GM19035 (cell line): ENCODE results near the gene TMEM101.
"Not testable (repeated sequence)": the region's sequence is repeated elsewhere in the genome, so short reads cannot be mapped to it uniquely, and the experiment has no call there.

Source experiments
- ATAC-seq: cut with Tn5 transposase; IDR thresholded peaks from one replicate; pipeline ENCODE4 v1.9.1; 2021; ENCODE audit not compliant: unreplicated experiment

Gene TMEM101

GRCh38 chr17:44024853-44025252, 10.1 kb upstream of the TMEM101 start:
- ATAC-seq: no peak

GRCh38 chr17:44024271-44024663, 9.5 kb upstream of the TMEM101 start:
- no peak for ATAC-seq

- no peak for ATAC-seq
Measured at GRCh38 chr17:44023545-44024270, 8.9 kb upstream of the TMEM101 start.

DNA sequence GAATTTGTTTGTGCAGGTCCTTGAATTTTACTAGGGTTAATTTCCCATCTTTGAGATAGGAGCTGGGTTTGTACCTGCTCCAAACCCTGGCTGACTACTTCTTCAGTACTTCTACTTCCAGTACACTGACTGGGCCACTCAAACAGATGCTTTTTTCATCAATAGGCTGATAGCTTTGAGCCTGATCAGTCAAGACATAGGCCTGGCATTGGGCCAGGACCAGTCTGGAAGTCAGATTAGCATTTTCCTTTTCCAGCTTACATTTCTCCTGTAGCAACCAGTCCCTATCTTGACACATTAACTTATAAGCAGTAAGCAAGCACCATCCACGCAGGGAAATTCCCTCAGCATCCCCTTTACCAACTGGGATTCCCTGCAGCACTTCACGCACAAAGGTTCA, 7.5 kb upstream of the TMEM101 start:
- no peak for ATAC-seq

- ATAC-seq: not testable (repeated sequence)
Measured at GRCh38 chr17:44021227-44021626, 6.5 kb upstream of the TMEM101 start.

- no peak for ATAC-seq
Measured at GRCh38 chr17:44014133-44014436, 678 bp downstream of the TMEM101 start.

- no peak for ATAC-seq
Measured at GRCh38 chr17:44012874-44013273, 1.9 kb downstream of the TMEM101 start.

DNA sequence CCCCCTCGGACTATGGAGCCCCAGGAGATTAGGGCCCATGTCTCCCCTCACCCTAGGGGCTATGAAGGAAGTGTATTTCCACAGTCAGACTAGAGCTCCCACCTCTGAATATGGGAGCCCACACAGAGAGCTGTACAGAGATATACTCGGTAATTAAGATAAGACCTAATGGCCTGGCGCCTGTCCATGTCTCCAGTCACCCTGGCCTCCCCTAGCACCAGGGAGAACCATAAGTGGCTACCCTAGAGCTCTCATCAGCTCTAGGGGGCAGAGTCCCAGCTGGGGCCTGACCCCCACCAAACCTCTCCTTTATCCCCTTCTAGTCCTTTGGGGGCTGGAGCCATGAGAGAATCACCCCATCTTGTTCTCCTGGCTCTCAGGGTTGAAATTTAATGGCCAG, 2.4 kb downstream of the TMEM101 start:
- no peak for ATAC-seq

DNA sequence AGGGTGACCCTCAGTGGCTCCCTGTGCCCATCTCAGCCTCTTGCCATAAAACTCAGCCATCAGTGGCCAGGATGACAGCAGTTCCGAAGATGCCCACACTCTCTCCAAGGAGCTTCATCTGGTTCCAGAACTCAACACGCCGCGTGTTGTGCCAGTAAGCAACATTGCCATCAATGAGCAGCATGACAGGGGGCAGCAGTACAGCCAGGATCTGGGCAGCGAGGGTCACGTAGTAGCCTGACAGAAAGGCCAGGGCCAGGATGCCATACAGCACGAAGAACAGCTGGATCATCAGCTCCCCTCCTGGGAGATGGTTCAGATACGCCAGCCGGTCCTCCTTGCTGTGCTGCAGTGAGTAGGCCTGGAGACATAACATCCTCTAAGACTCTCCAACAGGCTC, 2.9 kb downstream of the TMEM101 start:
- ATAC-seq: no peak

GRCh38 chr17:44010966-44011647, 3.7 kb downstream of the TMEM101 start:
- ATAC-seq: no peak

DNA sequence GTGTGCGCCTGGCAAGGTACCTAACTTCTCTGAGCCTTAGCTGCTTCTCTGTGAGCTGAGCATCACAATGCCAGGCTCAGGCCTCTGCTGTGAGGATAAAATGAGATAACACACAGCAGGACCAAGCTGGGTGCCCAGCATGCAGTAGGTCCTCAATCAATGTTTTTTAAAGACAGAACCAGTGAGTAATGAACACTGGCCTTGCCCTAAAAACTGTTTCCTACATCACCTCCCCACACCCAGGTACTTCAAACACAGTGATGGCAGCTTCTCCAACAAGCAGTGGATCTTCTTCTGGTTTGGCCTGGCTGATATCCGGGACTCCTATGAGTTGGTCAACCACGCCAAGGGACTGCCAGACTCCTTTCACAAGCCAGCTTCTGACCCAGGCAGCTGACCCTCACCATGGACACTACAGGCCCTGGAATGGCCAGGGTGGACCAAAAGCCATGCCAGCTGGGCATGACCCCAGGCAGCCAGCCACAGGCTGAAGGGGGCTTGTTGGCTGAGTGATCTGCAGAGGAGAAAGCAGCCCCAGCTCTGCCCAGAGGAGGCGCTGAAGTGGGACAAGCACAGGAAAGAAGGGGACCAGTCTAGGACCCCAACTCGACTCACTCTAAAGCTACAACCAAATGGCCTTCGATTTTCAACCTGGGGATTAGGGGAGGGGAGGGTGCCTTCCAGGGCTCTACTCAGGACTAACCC, 6.4 kb downstream of the TMEM101 start:
- no peak for ATAC-seq

- peak; percentile 6 for ATAC-seq
Measured at GRCh38 chr17:44007346-44008204, 7.2 kb downstream of the TMEM101 start.

- peak; percentile 73 for ATAC-seq
Measured at GRCh38 chr17:44006598-44007345, 8.0 kb downstream of the TMEM101 start.

DNA sequence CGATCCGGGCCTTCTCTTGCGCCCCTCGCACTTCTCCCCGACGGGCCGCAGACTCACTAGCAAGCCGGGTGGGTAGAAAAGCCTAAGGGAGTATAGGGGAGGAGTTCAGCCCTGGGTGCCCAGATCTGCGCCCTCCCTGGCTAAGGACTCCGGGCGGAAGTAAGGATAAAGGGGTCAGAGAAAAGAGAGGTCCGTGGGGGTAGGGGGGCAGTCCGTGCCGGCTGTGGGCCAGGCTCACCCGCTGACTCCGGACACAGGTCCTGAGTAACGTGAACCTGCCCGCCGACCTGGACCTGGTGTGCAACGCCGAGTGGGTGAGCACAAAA, 8.5 kb downstream of the TMEM101 start:
- peak; percentile 15 for ATAC-seq

GRCh38 chr17:44005527-44006271, 9.1 kb downstream of the TMEM101 start:
- no peak for ATAC-seq

GRCh38 chr17:44004761-44005526, 9.8 kb downstream of the TMEM101 start:
- ATAC-seq: no peak

GRCh38 chr17:44004077-44004760, 10.5 kb downstream of the TMEM101 start, which contains the start of gene NAGS:
NAGS (plus strand) TSS chr17:44004622; CDS start chr17:44004664, 42 bp downstream.
- ATAC-seq: no peak

DNA sequence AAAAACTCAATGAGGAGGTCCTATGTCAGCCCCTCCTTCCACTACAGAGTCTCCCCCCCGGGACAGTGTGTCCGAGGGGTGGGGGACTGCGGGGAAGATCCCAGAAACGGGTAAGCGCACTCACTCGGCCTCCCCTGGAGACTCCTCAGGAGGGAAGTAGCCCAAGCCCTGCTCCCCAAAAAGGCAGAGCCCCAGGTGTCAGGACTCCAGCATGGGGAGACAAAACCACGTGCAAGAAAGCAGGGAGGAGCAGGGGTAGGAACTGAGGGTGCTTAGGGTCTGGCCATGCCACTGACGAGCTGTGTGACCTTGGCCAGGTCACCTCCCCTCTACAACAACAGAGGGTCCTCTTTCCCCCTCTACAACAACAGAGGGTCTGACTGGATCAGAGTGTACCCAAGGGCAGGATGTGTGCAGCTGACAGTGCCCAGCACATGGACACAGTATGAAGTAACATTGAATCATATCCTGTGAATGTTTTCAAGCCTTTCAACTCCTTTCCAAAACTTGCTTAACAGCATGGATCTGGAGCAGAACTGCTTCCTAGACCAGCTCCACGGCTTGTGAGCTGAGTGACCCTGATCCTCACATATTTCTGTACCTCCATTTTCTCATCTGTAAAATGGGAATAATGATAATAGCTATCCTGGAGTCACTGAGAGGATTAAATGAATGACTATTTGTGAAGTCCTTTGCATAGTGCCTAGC, 12.5 kb downstream of the TMEM101 start:
- no peak for ATAC-seq
